Loucy (cell line): ENCODE results near the gene HOXA10.

Experiments used
- H2AFZ ChIP-seq: fragments of 200-600 bp; sonication (generic); 2 replicates; pipeline ENCODE4 v1.6.0; 2016; ENCODE audit warnings: antibody characterized with exemption, mild to moderate bottlenecking, low read length, moderate library complexity
- H3F3A ChIP-seq: fragments of 200-600 bp; 2 replicates; pipeline ENCODE4 v1.6.0; 2016; ENCODE audit warnings: antibody characterized with exemption, low read depth, mild to moderate bottlenecking
- H3K27me3 ChIP-seq: fragments of 200-600 bp; sonication (generic); 2 replicates; pipeline ENCODE4 v1.6.1; 2014; ENCODE audit warnings: low read length, mild to moderate bottlenecking; ENCODE audit not compliant: insufficient read depth, poor library complexity, severe bottlenecking
- H3K36me3 ChIP-seq: fragments of 200-600 bp; sonication (generic); 2 replicates; pipeline ENCODE4 v1.6.1; 2016; ENCODE audit warnings: low read length; ENCODE audit not compliant: insufficient read depth
- H3K4me1 ChIP-seq: fragments of 200-600 bp; sonication (generic); 2 replicates; pipeline ENCODE4 v1.5.1; 2014; ENCODE audit warnings: low read length, mild to moderate bottlenecking; ENCODE audit not compliant: insufficient read depth, poor library complexity, severe bottlenecking
- H3K4me2 ChIP-seq: fragments of 200-600 bp; sonication (generic); 2 replicates; pipeline ENCODE4 v1.6.0; 2014; ENCODE audit warnings: antibody characterized with exemption, low read length, low read depth, mild to moderate bottlenecking; ENCODE audit not compliant: poor library complexity, severe bottlenecking
- H3K4me3 ChIP-seq: fragments of 200-600 bp; sonication (generic); 2 replicates; pipeline ENCODE4 v1.5.1; 2014; ENCODE audit warnings: low read length, mild to moderate bottlenecking, mixed read lengths; ENCODE audit not compliant: poor library complexity, severe bottlenecking
- H3K79me2 ChIP-seq: fragments of 200-600 bp; sonication (generic); 2 replicates; pipeline ENCODE4 v1.6.1; 2014; ENCODE audit warnings: low read length; ENCODE audit not compliant: insufficient read depth
- H3K9ac ChIP-seq: fragments of 200-600 bp; sonication (generic); 2 replicates; pipeline ENCODE4 v1.6.0; 2014; ENCODE audit warnings: mild to moderate bottlenecking, low read depth, low read length, moderate library complexity; ENCODE audit not compliant: poor library complexity, severe bottlenecking
- H3K9me2 ChIP-seq: fragments of 200-600 bp; sonication (generic); replicated peaks from 2 replicates; pipeline ENCODE4 v1.6.1; 2016; ENCODE audit warnings: low read depth, low read length, mixed read lengths
- H3K9me3 ChIP-seq: fragments of 200-600 bp; sonication (generic); 2 replicates; pipeline ENCODE4 v1.6.1; 2014; ENCODE audit warnings: mild to moderate bottlenecking, antibody characterized with exemption, low read length, low read depth; ENCODE audit not compliant: insufficient read depth
- H4K20me1 ChIP-seq: fragments of 200-600 bp; sonication (generic); 2 replicates; pipeline ENCODE4 v1.6.0; 2014; ENCODE audit warnings: antibody characterized with exemption, low read length, mild to moderate bottlenecking; ENCODE audit not compliant: insufficient read depth, poor library complexity, severe bottlenecking
- EZH2phosphoT487 ChIP-seq: fragments of 200-600 bp; IDR thresholded peaks from 2 replicates; pipeline ENCODE4 v1.6.1; 2018; ENCODE audit warnings: antibody characterized with exemption, mild to moderate bottlenecking, moderate library complexity, borderline replicate concordance
- TF ChIP-seq, protein P1 (sequence below): fragments of 200-600 bp; sonication (generic); conservative IDR thresholded peaks from 2 replicates; pipeline ENCODE4 v1.5.1; 2014; ENCODE audit warnings: mild to moderate bottlenecking, antibody characterized with exemption, low read length

The HOXA10 gene

DNA sequence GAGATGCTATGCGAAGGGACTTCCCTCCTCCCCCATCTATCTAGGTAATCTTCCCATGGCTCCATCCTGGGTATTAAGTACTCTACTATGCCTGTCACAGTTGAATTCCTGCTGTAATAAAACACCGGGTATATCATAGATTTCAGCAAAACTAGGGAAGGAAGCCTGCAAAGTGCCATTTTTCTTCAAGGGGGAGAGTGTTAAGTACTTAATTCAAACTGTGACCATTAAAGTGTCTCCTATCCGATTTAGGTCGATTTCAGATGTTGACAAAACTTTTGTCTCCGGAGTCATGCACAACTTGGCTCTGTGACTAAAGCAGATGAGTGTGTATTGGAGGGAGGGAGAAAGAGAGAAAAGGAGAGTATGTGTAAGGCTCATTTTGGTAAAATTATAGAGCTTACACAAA lies 48.1 kb downstream of the HOXA10 start:
- Histone ChIP-seq H3K4me3 (no peak overlapping the region), H3K79me2 (peaks cover 98% of the 10 kb centered on the region), H3K9ac (no peak overlapping the region), H4K20me1 (peaks cover 61% of the 10 kb centered on the region), H3K9me3 (no peaks in the 10 kb centered on the region), H3F3A (no peaks in the 10 kb centered on the region), H3K4me1 (no peaks in the 10 kb centered on the region), H2AFZ (no peak overlapping the region), H3K36me3 (peaks cover 88% of the 10 kb centered on the region; the same call in 1 of the 2 replicates), H3K27me3 (no peaks in the 10 kb centered on the region), H3K9me2 (no peaks in the 10 kb centered on the region), H3K4me2 (no peak overlapping the region)
- TF ChIP-seq EZH2phosphoT487, result no peak
- TF ChIP-seq, protein P1, sequence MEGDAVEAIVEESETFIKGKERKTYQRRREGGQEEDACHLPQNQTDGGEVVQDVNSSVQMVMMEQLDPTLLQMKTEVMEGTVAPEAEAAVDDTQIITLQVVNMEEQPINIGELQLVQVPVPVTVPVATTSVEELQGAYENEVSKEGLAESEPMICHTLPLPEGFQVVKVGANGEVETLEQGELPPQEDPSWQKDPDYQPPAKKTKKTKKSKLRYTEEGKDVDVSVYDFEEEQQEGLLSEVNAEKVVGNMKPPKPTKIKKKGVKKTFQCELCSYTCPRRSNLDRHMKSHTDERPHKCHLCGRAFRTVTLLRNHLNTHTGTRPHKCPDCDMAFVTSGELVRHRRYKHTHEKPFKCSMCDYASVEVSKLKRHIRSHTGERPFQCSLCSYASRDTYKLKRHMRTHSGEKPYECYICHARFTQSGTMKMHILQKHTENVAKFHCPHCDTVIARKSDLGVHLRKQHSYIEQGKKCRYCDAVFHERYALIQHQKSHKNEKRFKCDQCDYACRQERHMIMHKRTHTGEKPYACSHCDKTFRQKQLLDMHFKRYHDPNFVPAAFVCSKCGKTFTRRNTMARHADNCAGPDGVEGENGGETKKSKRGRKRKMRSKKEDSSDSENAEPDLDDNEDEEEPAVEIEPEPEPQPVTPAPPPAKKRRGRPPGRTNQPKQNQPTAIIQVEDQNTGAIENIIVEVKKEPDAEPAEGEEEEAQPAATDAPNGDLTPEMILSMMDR, result no peak

DNA sequence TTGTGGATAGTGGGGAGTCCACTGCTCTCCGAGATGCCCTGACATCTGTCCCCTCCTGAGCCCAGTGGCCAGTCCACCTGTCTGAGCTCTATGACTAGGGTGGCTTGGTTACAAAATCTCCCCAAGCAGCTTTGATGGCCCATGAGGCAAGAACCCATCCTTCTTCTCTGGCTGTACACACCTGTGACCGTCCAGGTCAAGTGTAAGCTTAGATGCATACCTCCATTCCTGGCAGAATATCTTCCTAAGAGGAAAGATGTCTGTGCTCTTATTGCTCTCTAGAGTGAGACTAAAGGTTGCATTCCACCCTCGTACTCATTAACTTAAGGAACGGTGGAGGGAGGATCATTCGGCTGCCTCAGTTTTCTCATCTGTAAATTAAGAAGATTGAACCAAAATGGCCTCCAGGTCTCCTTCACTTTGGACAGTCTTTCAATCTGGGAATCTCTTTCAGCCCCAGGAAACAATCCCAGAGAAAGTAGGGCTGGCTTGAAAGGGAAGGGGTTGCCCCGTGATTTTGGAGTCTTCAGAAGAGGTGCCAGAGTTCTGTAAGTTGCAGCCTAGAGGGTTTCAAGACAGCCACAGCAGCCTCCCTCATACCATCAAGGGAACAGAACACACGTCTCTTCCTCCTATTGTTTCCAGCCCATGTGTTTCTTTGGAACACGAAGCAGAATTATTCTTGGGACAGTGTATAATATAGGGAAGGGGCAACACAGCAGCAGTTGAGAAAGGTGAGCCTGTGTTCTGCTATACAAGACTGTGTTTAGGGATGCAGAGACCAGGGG lies 49.0 kb downstream of the HOXA10 start:
- TF ChIP-seq, protein P1, result no peak
- no peak for TF ChIP-seq EZH2phosphoT487
- peaks cover 99% of the 10 kb centered on the region for H3K79me2 ChIP-seq
- H3K4me1 ChIP-seq, result no peaks in the 10 kb centered on the region
- H3K4me3 ChIP-seq, result no peak overlapping the region
- no peak overlapping the region for H3K9ac ChIP-seq
- H3K9me2 ChIP-seq, result no peaks in the 10 kb centered on the region
- no peak overlapping the region for H2AFZ ChIP-seq
- no peak overlapping the region for H3K4me2 ChIP-seq
- H3K9me3 ChIP-seq, result no peaks in the 10 kb centered on the region
- H3K27me3 ChIP-seq, result no peaks in the 10 kb centered on the region
- H3K36me3 ChIP-seq, result peaks cover 95% of the 10 kb centered on the region; the same call in 1 of the 2 replicates
- peaks cover 61% of the 10 kb centered on the region for H4K20me1 ChIP-seq
- no peaks in the 10 kb centered on the region for H3F3A ChIP-seq

GRCh38 chr7:27124096-27124901 lies 49.8 kb downstream of the HOXA10 start:
- TF ChIP-seq, protein P1, result no peak
- no peak for TF ChIP-seq EZH2phosphoT487
- peaks cover 99% of the 10 kb centered on the region for H3K79me2 ChIP-seq
- no peak overlapping the region for H3K9ac ChIP-seq
- no peak overlapping the region for H2AFZ ChIP-seq
- H3K4me1 ChIP-seq, result no peaks in the 10 kb centered on the region
- H3K9me2 ChIP-seq, result no peaks in the 10 kb centered on the region
- no peaks in the 10 kb centered on the region for H3F3A ChIP-seq
- no peaks in the 10 kb centered on the region for H3K9me3 ChIP-seq
- no peak overlapping the region for H3K4me3 ChIP-seq
- H3K27me3 ChIP-seq, result no peaks in the 10 kb centered on the region
- peaks cover 56% of the 10 kb centered on the region for H4K20me1 ChIP-seq
- H3K36me3 ChIP-seq, result peaks cover 98% of the 10 kb centered on the region; the same call in 1 of the 2 replicates
- no peak overlapping the region for H3K4me2 ChIP-seq
